A549 treated with CORT108297 at 1 μM for 4 hours (cell line): ENCODE data around the gene FZD7. TPM values are rescaled to one million over a fixed set of nuclear protein-coding genes. Genes with fewer than 3 reads are reported as not detected.

Experiments
- total RNA-seq: library from RNA; stranded (reverse); fragments of 200-300 nt; extraction: Qiagen RNA extraction; gene quantifications from 5 replicates; pipeline ENCODE4 v1.2.3, GENCODE V29; 2022

Gene FZD7
- total RNA-seq, result 5.2 to 7.5 TPM (median 7.0 TPM) in 5 replicates

DNA sequence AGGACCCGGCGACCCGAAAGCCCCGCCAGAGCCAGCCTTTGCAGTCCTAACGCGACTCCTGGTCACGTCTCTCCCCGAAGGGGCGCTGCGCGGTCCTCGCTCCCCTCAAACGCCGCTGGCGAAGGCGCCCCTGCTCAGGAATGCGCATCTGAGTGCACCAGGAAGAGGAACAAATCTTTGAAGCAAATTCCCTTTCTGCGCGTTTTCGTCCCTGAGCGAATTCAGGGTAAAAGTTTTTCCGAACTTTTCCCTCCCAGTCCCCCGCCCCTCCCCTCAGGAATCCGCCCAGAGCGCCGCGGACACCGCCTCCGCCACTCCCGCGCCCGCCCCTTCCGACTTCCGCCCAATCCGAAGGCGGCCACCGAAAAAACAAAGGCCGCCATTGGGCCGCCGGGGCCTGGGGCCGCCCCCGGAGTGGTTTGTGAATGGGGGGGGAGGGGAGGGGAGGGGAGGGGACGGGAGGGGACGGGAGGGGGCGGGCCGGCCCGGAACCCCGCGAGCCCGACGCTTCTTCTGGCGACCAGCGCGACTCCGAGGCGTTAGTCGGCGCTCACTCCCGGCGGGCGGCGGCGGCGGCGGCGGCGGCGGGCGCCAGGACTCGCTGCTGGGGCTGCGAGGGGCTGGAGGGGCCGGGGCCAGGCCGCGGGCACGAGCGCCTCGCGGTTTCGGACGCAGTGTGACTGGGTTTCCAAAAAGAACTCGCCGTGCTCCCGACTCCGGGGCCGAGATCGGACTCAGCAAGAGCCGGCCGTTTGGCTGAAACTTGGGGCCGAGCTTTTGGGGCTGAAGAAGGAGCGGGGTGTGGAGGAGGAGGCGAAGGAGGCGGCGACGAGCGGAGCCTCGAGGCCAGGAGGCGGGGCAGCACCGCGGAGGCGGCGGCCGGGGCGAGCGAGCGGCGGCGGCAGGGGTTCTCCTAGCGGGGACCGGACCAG is at the start of gene FZD7:
TSS of gene FZD7 (plus strand) at position 539 of the 932 bp plus-strand sequence. CDS start 793 bp downstream, outside the sequence.

DNA sequence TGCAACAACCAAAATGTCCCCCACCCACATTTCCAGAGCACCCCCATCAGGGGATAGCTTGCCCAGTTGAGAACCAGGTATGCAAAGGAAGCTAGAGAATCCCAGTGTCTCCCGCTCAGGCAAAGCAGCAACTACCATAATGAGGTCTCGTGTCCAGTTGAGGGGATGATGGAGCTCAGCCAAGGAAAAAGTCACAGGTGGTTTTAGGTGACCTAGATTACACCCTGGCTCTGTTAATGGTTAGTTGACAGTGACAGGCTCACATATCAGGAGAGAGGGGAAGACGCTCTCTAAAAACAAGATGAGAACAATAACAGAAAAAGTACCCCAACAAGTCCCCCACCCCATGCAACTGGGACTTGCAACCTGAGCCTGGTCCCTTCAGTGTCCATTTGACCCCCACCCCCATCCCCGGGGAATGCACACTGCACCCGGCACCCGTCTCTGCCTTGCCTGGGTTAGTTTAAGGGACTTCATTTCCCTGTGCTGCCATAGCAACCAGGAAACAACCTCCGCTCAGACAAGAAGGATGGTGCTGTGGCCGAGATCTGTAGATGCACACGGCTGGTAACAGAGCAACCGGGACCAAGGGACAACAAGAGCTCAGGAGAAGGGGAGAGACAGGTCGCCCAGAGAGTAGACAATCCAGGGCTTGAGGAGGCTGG is 39.2 kb downstream of the FZD7 start, which contains the start of gene KIAA2012:
TSS of gene KIAA2012 (plus strand) at position 519 of the 665 bp plus-strand sequence. CDS start 373 bp downstream, outside the sequence.

Other genes starting within 250 kb of the FZD7 start
- gene CDK15, start 227.3 kb upstream of the FZD7 start, total RNA-seq, result not detected in 5 replicates
- gene KIAA2012, start 39.4 kb downstream of the FZD7 start, total RNA-seq, result not detected in 5 replicates
- gene SUMO1, start 204.7 kb downstream of the FZD7 start, total RNA-seq, result 139 to 194 TPM (median 141 TPM) in 5 replicates
- gene NOP58, start 231.9 kb downstream of the FZD7 start, total RNA-seq, result 112 to 158 TPM (median 120 TPM) in 5 replicates